Measurements from ENCODE around the gene KRT78.

DNA sequence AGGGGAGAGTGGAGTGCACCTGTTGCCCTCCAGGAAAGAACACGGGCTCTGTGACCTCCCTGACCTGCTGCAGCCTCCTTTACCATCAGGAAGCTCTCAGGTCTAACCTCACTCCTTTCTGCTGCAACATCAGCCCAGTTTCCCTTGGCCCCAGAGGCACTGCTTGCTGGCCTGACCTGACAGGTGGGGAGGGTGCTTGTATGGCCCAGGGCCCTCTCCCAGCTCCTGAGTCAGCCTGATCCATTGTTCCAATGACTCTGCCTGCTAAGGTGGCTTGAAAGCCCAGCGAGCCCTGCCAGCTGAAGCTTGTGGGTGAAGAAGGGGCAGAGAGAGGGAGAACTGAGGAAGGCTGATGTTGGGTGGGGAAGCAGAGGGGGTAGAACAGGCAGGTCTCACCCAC, 13.2 kb upstream of the KRT78 start:
- no peak for TF ChIP-seq POLR2A (IDR thresholded peaks at IDR 0.05)
- TF ChIP-seq, protein P1, sequence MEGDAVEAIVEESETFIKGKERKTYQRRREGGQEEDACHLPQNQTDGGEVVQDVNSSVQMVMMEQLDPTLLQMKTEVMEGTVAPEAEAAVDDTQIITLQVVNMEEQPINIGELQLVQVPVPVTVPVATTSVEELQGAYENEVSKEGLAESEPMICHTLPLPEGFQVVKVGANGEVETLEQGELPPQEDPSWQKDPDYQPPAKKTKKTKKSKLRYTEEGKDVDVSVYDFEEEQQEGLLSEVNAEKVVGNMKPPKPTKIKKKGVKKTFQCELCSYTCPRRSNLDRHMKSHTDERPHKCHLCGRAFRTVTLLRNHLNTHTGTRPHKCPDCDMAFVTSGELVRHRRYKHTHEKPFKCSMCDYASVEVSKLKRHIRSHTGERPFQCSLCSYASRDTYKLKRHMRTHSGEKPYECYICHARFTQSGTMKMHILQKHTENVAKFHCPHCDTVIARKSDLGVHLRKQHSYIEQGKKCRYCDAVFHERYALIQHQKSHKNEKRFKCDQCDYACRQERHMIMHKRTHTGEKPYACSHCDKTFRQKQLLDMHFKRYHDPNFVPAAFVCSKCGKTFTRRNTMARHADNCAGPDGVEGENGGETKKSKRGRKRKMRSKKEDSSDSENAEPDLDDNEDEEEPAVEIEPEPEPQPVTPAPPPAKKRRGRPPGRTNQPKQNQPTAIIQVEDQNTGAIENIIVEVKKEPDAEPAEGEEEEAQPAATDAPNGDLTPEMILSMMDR (IDR thresholded peaks at IDR 0.05): no peak
- TF ChIP-seq EP300 (IDR thresholded peaks at IDR 0.05): no peak
